ENCODE measurements around the gene OR4F17.
"Not testable (repeated sequence)": the region's sequence is repeated elsewhere in the genome, so short reads cannot be mapped to it uniquely, and the experiment has no call there.

The OR4F17 gene

GRCh38 chr19:106804-107203 lies at the start of gene OR4F17:
Gene OR4F17, plus strand, starts transcription at chr19:107104. Its CDS starts 3,575 bp downstream, at chr19:110679.
- DNase-seq = not testable (repeated sequence)

DNA sequence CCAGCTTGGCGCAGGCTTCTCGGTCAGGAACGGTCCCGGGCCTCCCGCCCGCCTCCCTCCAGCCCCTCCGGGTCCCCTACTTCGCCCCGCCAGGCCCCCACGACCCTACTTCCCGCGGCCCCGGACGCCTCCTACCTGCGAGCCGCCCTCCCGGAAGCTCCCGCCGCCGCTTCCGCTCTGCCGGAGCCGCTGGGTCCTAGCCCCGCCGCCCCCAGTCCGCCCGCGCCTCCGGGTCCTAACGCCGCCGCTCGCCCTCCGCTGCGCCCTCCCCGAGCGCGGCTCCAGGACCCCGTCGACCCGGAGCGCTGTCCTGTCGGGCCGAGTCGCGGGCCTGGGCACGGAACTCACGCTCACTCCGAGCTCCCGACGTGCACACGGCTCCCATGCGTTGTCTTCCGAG lies 36.1 kb upstream of the OR4F17 start:
- not testable (repeated sequence) for DNase-seq

DNA sequence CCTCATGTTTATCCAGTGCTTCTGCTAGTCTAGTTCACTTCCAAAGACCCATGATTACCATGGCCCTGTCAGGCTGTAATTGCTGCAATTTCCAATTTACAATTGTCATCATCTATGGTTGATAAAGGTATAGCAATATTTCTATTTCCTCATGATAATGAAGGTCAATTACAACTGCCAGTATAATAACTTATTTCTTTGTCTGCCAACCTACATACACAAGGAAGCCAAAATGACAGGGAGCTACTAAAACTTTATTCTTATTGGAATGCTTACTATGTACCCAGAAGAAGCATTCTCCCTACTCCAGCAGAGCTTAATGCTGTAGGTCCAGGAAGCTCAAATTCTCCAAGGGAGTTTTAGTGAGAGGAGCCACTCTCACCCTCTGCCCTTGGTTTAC lies 24.0 kb upstream of the OR4F17 start:
- DNase-seq = not testable (repeated sequence)

- not testable (repeated sequence) for DNase-seq
These were observed 23.3 kb upstream of the OR4F17 start for GRCh38 chr19:83626-84025.

- DNase-seq = not testable (repeated sequence)
These were observed 16.2 kb upstream of the OR4F17 start for GRCh38 chr19:90678-91077.

GRCh38 chr19:94794-95193 lies 12.1 kb upstream of the OR4F17 start:
- DNase-seq = not testable (repeated sequence)

DNA sequence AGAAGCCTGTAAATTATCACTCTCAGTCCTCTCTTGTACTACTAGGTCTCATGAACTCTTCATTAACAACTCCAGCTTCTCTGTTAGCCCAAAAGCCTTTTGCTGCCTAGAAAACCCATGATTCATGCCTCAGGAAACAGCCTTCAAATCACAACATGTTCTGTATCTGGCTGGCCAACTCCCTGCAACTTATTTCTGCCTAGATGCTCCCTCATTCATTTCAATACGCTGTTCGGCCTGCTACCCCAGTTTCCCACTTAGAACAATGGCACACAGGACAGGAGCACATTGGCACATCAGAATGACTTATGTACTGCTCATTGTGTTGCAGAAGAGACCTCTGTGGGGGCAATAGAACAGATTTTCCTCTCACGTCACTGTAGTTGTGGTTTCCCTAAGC lies 9.3 kb upstream of the OR4F17 start:
- not testable (repeated sequence) for DNase-seq

DNA sequence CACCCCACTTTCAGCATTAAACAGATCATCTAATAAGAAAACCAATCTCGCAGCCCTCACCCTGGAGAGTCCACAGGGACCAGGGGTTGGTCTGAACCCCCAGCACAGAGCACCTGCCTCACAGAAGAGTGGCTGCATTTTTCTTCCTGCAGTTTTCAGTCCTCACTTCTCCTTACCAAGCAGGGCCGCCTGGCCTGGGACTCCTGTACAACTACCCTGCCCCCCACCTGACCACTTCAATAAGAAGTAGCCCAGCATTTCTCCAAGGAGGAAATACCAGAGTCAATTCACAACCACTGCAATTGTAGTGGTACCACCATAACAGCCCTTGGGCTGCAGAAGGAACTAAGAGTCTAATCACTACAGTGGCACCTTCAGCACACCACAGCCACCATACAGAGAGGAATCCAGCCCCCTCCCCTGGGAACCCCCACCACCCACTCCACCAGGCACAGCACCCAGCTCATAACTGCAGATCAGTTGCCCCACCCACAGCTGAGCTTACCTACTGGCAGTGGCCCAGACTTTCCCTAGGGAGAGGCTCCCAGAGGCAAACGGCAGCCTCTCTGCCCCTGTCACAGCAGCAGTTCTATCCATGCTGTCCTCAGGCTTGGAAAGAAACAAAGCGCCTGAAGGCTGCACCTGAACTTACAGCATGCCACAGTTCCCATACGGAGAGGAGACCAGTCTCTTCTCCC lies 13.7 kb downstream of the OR4F17 start:
- not testable (repeated sequence) for DNase-seq

Measured in T1000 (cell line).